ENCODE measurements around the gene CEACAM18.

The CEACAM18 gene

GRCh38 chr19:51539821-51540366 is 61.6 kb downstream of the CEACAM18 start:
- DNase-seq, result no peak

All from NCI-H1436 treated with DMSO at 0.1 percent for 48 hours (cell line).